Endometrium (tissue), 2 donors: ENCODE results near the gene TRPV3.
"Not testable (repeated sequence)": the region's sequence is repeated elsewhere in the genome, so short reads cannot be mapped to it uniquely, and the experiment has no call there.

Experiments
- FAIRE-seq: peaks from 2 replicates; lab custom pipeline; 2012; peaks lifted over from hg19 to GRCh38; lab: Jason Lieb, UNC
- donor health status: control.
- donor health status: control.

The TRPV3 gene

DNA sequence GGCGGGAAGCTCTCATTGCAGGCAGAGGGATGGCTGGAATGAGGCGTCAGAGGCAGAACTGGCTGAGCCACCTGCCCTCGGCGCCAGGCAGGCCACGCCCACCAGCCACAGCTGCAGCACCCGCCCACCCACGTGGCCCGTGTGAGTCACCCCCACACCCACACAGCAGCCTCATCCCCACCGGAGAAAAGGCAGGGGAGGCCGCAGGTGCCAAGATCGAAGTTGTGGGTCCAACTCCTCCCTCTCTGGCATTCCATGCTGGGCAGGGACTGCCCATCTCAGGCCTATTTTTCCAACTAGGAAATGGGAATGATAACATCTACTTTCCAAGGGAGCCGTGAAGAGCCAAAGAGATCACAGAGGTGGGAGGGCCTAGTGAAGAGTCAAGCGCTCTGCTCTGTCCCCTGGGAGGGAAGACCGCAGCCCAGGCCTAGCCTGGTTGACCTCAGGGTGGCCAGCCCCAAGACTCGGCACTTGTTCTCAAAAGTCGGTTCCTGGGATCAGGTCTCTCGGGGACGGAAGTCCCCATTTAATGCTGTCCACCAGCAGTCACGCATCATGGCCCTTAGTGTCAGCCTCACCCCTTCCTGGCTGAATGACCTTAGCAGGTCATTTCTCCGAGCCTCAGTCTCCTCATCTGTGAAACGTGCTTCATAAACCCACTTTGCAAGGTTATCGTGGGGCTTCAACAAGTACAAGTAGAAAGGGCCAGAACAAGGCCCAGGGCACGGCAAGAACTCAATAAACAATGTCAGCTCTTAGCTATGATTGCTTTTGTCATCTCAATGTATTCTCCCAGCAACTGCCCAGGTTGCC lies at the start of gene TRPV3:
Gene TRPV3 (minus strand): TSS at position 45 of the 816 bp plus-strand sequence. CDS start 2,962 bp downstream, outside the sequence.
- no peak for FAIRE-seq

DNA sequence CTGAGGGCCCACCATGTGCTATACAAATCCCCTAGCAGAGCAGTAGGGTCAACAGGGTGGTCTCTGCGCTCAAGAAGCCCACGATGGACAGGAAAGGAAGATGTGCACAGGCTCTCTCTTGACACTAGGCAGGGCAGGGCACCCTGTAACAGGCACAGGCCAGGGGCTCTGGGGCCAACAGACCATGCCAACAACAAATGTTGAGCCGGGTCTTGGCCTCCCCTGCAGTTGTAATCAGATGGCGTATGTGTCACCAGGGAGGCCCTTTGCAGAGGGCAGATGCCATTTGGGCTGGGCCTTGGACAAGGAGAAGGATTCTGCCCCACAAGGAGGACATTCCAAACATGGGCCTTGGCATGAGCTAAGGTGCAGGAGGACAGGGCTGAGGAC lies 46.3 kb upstream of the TRPV3 start:
- no peak for FAIRE-seq

- no peak for FAIRE-seq
Measured at GRCh38 chr17:3603119-3603869, 45.7 kb upstream of the TRPV3 start.

DNA sequence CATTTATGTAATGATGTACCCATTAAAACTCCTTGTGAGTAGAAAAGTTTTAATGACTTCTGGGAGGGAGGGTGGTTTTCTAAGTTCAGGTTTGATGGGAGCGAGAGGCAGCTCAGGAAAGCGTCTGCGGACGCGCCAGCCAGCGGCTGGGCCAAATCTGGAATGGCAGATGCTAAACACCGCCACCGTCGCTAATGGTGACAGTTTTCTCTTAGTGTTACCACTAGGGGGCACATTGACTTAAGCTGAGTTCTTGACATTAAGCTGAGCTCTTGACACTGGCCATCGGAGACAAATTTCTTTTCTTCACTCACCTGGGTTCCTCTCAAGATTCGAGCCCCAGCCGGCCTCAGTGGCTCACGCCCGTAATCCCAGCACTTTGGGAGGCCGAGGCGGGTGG lies 44.9 kb upstream of the TRPV3 start:
- no peak for FAIRE-seq

DNA sequence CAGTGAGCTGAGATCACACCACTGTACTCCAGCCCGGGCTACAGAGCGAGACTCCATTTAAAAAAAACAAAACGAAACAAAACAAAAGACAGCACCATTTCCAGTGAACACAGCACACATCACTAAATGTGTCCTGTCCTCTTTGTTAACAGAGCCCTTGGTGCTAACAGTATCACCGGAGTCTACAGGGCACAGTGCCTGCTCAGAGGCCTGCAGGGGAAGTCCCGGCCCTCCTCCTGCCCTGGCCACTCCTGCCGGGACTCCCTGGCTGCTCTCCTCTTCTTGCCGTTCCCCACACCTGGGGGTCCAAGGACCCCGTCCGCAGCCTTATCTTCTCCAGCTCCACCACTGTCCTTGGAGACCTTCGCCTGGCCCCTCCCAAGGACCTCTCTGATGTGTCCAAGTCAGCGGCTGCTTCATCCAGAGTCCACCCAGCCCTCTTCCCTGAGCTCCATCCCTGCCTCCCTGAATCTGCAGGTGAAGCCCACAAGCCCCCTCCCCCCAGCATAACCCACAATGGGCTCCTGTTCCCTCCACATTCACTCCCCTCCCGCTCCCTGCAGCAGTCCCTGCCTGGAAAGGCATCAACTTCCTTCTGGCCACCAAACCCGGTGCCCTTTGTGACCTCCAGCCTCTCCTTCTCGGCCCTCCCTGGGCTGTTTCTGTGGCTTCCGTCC lies 43.1 kb upstream of the TRPV3 start:
- FAIRE-seq = no peak

DNA sequence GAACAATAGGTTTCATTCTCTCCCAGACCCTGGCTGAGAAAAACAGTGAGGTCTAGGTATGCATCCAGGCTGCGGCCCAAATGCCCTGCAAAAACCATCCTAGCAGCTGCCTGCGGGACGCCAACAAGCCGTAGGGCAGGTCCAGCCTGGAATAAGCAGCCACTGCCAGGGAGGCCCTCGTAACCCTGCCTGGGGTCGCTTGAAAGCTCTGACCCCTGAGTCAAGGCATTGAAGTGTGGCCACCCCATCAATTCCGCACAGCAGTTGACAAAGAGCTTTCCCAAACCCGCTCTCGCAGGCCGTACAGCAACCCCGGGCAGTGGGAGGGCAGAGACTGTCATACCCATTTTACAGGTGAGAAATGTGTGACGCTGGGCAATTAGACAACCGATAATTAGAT lies 40.5 kb upstream of the TRPV3 start:
- FAIRE-seq = no peak

DNA sequence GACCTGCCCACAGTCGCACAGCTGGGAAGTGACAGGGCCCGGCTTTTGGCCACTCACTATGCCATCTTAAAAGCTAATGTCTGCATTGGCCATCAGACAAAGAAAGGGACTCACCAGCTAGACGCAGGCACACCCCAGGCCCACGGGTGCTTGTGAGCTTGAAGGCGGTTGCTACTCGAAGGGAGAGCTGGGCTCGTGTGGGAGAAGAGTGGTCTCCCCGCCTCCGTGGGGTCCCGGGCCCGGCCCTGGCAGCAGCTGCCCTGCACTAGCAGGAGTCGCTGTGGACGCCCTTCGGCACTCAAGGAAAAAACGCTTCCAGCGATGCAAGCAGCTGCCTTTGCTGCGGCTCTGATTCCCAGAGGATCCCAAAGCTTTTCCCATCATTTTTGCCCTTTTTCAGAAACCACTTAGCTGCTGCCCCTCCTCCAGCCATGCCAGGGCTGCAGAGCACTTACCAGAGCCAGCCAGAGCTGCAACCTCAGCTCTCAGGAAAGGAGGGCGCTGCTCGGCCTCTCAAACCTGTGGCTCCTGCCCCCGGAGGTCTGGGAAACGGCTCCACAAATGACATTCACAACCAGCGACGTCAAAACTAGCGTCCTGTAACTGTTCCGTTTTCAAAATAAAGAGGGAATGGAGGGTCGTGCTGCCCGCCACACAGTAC lies 39.3 kb upstream of the TRPV3 start:
- no peak for FAIRE-seq

GRCh38 chr17:3594976-3595375 lies 37.4 kb upstream of the TRPV3 start:
- no peak for FAIRE-seq

- FAIRE-seq = no peak
Measured at GRCh38 chr17:3594051-3594800, 36.6 kb upstream of the TRPV3 start.

GRCh38 chr17:3593384-3593783 lies 35.8 kb upstream of the TRPV3 start:
- no peak for FAIRE-seq

DNA sequence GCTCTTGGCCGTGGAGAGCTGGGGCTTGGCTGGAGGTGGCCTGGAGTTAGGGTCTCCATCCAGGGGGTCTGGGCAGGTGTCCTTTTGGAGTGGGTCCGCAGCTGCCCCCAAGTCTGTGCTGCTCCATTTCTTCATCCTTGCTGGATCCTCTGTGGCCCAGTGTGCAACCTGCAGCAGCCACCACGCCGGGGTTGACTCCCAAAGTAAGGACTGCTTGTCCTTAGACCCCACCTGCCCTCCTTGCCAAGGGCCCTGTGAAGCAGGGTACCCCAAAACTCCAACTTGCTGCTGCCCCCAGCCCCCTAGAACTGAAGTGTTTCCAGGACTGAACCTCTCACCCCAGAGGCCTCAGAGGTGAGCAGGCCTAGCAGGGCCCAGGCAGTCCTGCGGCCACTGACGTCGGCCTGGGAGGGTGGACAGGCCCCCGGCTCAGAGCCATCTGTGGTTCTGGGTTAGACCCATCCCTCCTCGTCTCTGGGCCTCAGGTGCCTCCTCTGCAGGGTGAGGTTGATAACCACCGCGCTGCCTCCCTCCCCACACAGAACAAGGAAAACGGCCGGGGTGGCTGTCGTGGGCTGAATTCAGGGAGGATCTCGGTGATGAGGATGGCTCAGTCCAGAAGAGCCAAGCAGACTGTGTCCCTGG lies 34.7 kb upstream of the TRPV3 start:
- FAIRE-seq = no peak

DNA sequence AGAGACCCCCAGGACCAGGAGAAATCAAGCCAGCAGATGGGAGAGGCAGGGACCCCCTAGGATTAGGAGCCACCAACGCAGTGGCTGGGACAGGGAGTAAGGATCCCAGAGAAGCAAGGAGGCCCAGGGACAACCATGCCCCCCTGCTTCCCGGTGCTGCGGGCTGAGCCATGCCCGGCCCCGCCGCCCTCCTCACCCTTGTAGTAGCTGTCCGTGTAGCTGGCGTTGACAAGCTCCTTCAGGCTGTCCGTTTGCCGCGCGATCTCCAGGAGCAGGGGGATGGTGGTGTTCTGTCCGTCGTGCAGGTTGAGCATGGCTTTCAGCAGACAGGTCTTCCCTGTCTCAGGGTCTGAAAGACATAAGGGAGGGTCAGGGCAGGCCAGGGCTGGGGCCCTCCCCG lies 33.2 kb upstream of the TRPV3 start:
- no peak for FAIRE-seq

DNA sequence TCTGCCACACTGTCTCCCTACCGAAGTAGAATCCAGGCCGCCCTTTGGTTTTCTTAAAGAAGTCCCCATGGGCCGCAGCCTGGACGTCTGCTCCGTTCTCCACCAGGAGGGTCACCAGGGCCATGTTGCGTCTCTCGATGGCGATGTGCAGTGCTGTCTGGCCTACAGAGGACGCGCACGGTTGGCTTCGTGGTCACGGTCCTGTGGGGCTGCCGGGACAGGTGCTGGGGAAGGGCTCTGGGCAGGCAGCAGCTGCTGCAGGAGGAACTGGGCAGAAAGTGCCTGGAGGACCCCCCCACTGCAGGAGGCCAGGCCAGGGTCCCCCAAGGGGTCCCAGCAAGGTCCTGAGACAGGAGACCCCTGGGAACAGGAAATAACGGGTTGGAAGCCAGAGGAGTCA lies 32.6 kb upstream of the TRPV3 start:
- no peak for FAIRE-seq

DNA sequence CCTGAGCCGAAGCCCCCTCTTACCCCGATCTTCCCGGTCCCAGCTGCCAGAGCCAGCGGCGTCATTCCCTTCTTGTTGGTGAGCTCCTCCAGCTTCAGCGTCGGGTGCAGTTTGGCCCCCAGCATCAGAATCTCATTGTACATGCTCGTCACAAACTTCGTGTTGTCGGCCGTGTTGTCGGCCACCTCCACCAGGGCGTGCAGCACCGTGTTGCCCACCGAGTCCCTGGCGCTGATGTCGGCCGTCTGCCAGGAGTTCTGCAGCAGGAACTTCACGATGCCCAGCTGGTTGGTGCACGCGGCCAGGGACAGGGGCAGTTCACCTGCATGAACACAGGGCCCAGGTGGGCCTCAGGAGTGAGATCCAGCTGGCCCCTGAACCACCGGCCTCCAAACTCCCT lies 32.2 kb upstream of the TRPV3 start:
- no peak for FAIRE-seq

DNA sequence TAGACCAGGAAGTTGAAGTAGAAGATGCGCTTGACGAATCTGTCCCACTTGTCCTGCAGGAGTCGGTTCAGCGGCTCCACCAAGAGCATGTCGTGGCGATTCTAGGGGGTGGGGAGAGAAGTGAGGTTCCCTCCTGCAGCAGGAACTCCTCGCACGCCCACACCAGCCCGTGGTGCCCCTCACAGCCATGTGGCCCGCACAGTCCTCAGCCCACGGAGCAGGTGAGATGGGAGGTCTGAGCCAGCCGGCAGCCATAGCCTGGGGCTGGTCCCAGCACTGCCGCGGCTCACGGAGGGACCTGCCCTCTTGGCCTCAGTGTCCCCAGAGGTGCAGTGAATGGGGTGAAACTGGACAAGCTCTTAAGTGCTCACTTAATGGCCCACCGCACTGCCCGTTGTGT lies 28.2 kb upstream of the TRPV3 start:
- no peak for FAIRE-seq

DNA sequence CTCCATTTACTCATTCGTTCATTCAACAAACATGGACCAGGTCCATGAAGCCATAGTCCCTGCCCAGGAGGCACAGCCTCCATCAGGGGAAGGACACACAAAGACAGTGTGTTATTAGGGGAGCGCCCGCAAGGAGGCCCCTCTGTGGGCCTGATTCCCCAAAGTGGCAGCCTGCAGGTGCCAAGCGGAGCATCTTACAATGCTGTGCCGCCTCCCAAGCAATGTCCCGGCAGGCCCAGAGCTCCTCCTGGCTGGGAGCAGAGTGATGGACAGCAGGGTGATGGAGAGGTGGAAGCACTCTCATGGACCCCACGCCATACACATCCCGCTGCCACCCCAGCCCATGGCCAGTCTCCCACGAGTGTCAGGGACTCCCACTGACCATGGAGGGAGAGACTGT lies 25.8 kb upstream of the TRPV3 start:
- FAIRE-seq = no peak

DNA sequence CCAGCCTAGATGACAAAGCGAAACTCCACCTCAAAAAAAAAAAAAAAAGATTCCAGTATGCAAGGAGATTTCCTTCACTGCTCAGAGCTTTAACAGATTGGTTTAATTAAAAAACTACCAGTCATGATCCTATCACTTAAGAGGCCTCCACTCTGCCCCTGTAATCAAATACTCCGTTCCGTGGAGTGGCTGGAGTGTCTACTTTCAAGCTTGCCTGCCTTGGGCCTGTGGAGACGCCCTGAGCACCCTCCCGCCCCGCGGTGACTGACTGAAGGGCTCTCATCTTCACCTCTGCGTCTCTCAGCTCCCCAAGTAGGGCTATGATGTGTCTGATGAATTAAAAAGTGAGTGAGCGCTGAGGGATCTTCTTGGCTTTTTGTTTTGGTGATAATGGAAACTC lies 25.3 kb upstream of the TRPV3 start:
- no peak for FAIRE-seq

GRCh38 chr17:3578667-3579066 lies 21.1 kb upstream of the TRPV3 start:
- not testable (repeated sequence) for FAIRE-seq

DNA sequence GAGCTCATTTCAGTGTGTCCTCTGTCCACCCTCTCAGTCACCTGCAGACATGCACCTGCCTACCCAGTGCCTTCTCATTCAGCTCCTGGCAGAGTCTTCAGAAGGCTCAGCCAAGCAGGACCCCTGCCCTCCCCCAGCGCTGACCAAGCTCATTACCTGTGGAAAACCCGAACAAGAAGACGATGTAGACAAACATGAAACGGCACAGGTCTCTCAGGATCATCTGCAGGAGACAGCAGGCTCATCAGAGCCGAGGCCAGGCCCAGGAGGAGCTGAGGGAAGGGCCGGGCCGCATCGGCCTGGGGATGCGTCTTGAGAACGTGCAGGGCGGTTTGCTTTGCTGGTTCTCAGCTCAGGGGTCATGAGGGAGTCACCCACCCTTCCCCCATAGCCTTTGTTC lies 19.4 kb upstream of the TRPV3 start:
- FAIRE-seq = no peak

GRCh38 chr17:3575511-3575910 lies 17.9 kb upstream of the TRPV3 start:
- FAIRE-seq = no peak

DNA sequence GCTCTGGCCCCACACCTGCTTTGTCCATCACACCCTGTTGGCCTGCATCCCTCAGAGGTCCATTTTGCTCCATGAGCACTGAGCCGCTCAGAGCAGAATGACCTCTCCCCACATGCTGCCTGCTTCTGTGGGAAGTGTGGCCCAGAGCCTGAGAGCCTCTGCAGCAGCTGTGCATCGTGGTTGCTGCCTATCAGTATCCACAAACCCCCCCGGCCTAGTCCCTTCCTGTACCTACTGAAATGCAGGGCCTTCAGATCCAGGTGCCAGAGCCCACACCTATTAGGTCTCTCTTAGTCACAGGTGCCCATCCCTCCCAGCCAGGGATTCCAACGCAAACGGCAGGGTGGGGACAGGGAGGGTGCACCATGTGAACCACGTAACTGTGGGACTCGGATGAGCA lies 16.6 kb upstream of the TRPV3 start:
- FAIRE-seq = no peak
